ENCODE measurements around the gene EXOC6. TPM values are rescaled to one million over a fixed set of nuclear protein-coding genes. Genes with fewer than 3 reads are reported as not detected.
A peak's percentile ranks its signal among the peaks of the same experiment; 100 is the strongest.

Gene EXOC6
- total RNA-seq, 1 donor from 2014 or later: 9.1 TPM

- Mint-ChIP-seq H3K4me3 (ENCODE audit: unreplicated experiment) (no peak overlapping the region), H3K27me3 (ENCODE audit: unreplicated experiment) (no peaks in the 10 kb centered on the region), H3K9me3 (ENCODE audit: unreplicated experiment) (no peaks in the 10 kb centered on the region), H3K27ac (ENCODE audit: unreplicated experiment) (no peak overlapping the region), H3K36me3 (ENCODE audit: unreplicated experiment) (no peaks in the 10 kb centered on the region), H3K4me1 (ENCODE audit: low read depth, unreplicated experiment) (peaks cover 1% of the 10 kb centered on the region)
- DNase-seq: no peak
- peak; percentile 88 for TF ChIP-seq CTCF (IDR thresholded peaks at IDR 0.05; ENCODE audit: partially characterized antibody, unreplicated experiment)
Observed at GRCh38 chr10:92965314-92965713, 117.0 kb downstream of the EXOC6 start.

GRCh38 chr10:92967641-92968040, 119.3 kb downstream of the EXOC6 start:
- no peaks in the 10 kb centered on the region for H3K27me3 Mint-ChIP-seq (ENCODE audit: unreplicated experiment)
- DNase-seq: no peak
- peaks cover 9% of the 10 kb centered on the region for H3K36me3 Mint-ChIP-seq (ENCODE audit: unreplicated experiment)
- no peak overlapping the region for H3K27ac Mint-ChIP-seq (ENCODE audit: unreplicated experiment)
- no peak for TF ChIP-seq CTCF (IDR thresholded peaks at IDR 0.05; ENCODE audit: partially characterized antibody, unreplicated experiment)
- H3K4me3 Mint-ChIP-seq (ENCODE audit: unreplicated experiment): no peak overlapping the region
- H3K4me1 Mint-ChIP-seq (ENCODE audit: low read depth, unreplicated experiment): no peaks in the 10 kb centered on the region
- H3K9me3 Mint-ChIP-seq (ENCODE audit: unreplicated experiment): no peaks in the 10 kb centered on the region

GRCh38 chr10:92969151-92969550, 120.8 kb downstream of the EXOC6 start:
- no peak overlapping the region for H3K27ac Mint-ChIP-seq (ENCODE audit: unreplicated experiment)
- TF ChIP-seq CTCF (IDR thresholded peaks at IDR 0.05; ENCODE audit: partially characterized antibody, unreplicated experiment): no peak
- DNase-seq: no peak
- H3K4me3 Mint-ChIP-seq (ENCODE audit: unreplicated experiment): no peak overlapping the region
- H3K27me3 Mint-ChIP-seq (ENCODE audit: unreplicated experiment): no peaks in the 10 kb centered on the region
- no peaks in the 10 kb centered on the region for H3K9me3 Mint-ChIP-seq (ENCODE audit: unreplicated experiment)
- H3K4me1 Mint-ChIP-seq (ENCODE audit: low read depth, unreplicated experiment): no peaks in the 10 kb centered on the region
- peaks cover 20% of the 10 kb centered on the region for H3K36me3 Mint-ChIP-seq (ENCODE audit: unreplicated experiment)

GRCh38 chr10:92970301-92971070, 122.2 kb downstream of the EXOC6 start:
- Mint-ChIP-seq H3K27me3 (ENCODE audit: unreplicated experiment) (no peaks in the 10 kb centered on the region), H3K36me3 (ENCODE audit: unreplicated experiment) (peaks cover 20% of the 10 kb centered on the region), H3K4me1 (ENCODE audit: low read depth, unreplicated experiment) (no peaks in the 10 kb centered on the region), H3K4me3 (ENCODE audit: unreplicated experiment) (no peak overlapping the region), H3K27ac (ENCODE audit: unreplicated experiment) (no peak overlapping the region), H3K9me3 (ENCODE audit: unreplicated experiment) (no peaks in the 10 kb centered on the region)
- no peak for DNase-seq
- no peak for TF ChIP-seq CTCF (IDR thresholded peaks at IDR 0.05; ENCODE audit: partially characterized antibody, unreplicated experiment)

GRCh38 chr10:92972066-92972870, 123.9 kb downstream of the EXOC6 start:
- peaks cover 2% of the 10 kb centered on the region for H3K27me3 Mint-ChIP-seq (ENCODE audit: unreplicated experiment)
- no peak overlapping the region for H3K4me3 Mint-ChIP-seq (ENCODE audit: unreplicated experiment)
- TF ChIP-seq CTCF (IDR thresholded peaks at IDR 0.05; ENCODE audit: partially characterized antibody, unreplicated experiment): no peak
- H3K9me3 Mint-ChIP-seq (ENCODE audit: unreplicated experiment): no peaks in the 10 kb centered on the region
- no peak overlapping the region for H3K27ac Mint-ChIP-seq (ENCODE audit: unreplicated experiment)
- peaks cover 20% of the 10 kb centered on the region for H3K36me3 Mint-ChIP-seq (ENCODE audit: unreplicated experiment)
- no peak for DNase-seq
- peaks cover 2% of the 10 kb centered on the region for H3K4me1 Mint-ChIP-seq (ENCODE audit: low read depth, unreplicated experiment)

Data from glutamatergic neuron (in vitro differentiated cells).